Lung (tissue), 12 donors: ENCODE data around the gene TTC29. TPM values are rescaled to one million over a fixed set of nuclear protein-coding genes. Genes with fewer than 3 reads are reported as not detected.

Experiments used
- ATAC-seq: fragments of 200-7000 bp; cut with Tn5 transposase; one replicate; pipeline ENCODE4 v1.9.1; 2020; ENCODE audit warnings: moderate number of reproducible peaks; ENCODE audit not compliant: insufficient read depth, low FRiP score
- DNase-seq, 3 donors: peaks; one replicate each; pipeline ENCODE4 v3.0.0-alpha.2; 2013 to 2017
- H3K27ac ChIP-seq, 2 donors: one replicate each; pipeline ENCODE4 v1.5.1; 2013; ENCODE audit warnings: mild to moderate bottlenecking in 2 of 2, moderate library complexity in 2 of 2, control low read depth in 1 of 2, inconsistent platforms in 1 of 2, low read depth in 1 of 2, low read length in 1 of 2
- H3K27me3 ChIP-seq, 3 donors: one replicate each; pipeline ENCODE4 v1.5.1; 2013; ENCODE audit warnings: low read length in 2 of 3; ENCODE audit not compliant: control insufficient read depth in 3 of 3, insufficient read depth in 3 of 3
- H3K36me3 ChIP-seq, 4 donors: one replicate each; pipeline ENCODE4 v1.5.1; 2013; ENCODE audit warnings: low read length in 4 of 4, mild to moderate bottlenecking in 1 of 4, moderate library complexity in 1 of 4; ENCODE audit not compliant: control insufficient read depth in 4 of 4, insufficient read depth in 4 of 4
- H3K4me1 ChIP-seq, 5 donors: one replicate each; pipeline ENCODE4 v1.5.1; 2013; ENCODE audit warnings: low read length in 5 of 5, mild to moderate bottlenecking in 2 of 5, moderate library complexity in 1 of 5; ENCODE audit not compliant: control insufficient read depth in 5 of 5, insufficient read depth in 5 of 5
- H3K4me3 ChIP-seq: one replicate; pipeline ENCODE4 v1.5.1; 2013; ENCODE audit warnings: mild to moderate bottlenecking, control low read depth, moderate library complexity
- H3K9ac ChIP-seq, 2 donors: one replicate each; pipeline ENCODE4 v1.5.1; 2013; ENCODE audit warnings: low read length in 2 of 2, control low read depth in 1 of 2; ENCODE audit not compliant: insufficient read depth in 1 of 2
- H3K9me3 ChIP-seq, 4 donors: one replicate each; pipeline ENCODE4 v1.5.1; 2013; ENCODE audit warnings: low read length in 3 of 4, mild to moderate bottlenecking in 1 of 4, moderate library complexity in 1 of 4; ENCODE audit not compliant: control insufficient read depth in 4 of 4, insufficient read depth in 3 of 4
- WGBS, 2 donors: extraction: QIAGEN DNeasy Blood & Tissue Kit; methylation state at CpG; one replicate each; pipeline ENCODE4 v1.1.7; 2013; 5-methylcytosine and 5-hydroxymethylcytosine counted together
- polyA plus RNA-seq, 2 donors: library from polyadenylated mRNA; stranded (reverse); fragments of 200-250 nt; gene quantifications; one replicate each; pipeline ENCODE4 v1.2.1, GENCODE V29; 2013
- total RNA-seq, 2 donors: library from RNA; depleted of rRNA in 1 of 2; stranded (reverse); fragments of >200 nt in 1 of 2; gene quantifications; one replicate each; pipeline ENCODE4 v1.2.1, GENCODE V29; 2014 to 2021
- TF ChIP-seq, protein P1 (sequence below): IDR thresholded peaks from 2 replicates; pipeline ENCODE4 v1.5.1; 2012; ENCODE audit warnings: mild to moderate bottlenecking; ENCODE audit errors: control extremely low read depth, extremely low read depth
- donor health status: control.
- donor health status: control.
- donor health status: Bipolar disorder and iron deficiency.
- donor health status: healthy.
- donor health status: DM: yes; HTN: yes; CAD: no.

TTC29 gene
- total and polyA plus RNA-seq, 4 donors, result 2.6 to 11.1 (median 7.2) TPM

DNA sequence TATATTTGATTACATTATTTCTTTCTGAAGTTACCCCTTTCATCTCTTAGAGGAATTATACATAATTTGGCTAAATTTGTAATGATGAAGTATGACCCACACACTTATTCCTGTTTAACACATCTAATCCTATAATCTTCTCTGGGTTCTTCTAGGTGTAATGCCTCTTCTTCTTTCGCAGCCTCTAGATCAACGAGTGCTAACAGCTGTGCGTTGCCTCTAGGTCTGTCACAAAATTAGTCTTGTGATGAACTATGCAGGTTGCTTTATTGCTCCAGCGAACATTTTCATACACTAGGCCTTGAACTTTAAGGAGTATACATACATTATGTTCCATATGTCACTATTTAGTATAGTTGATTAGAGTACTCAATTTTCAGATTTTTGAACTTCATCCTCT is 89.9 kb downstream of the TTC29 start:
- WGBS, 2 donors, result 86 to 90% methylated on average over 4 of the region's 4 CpGs
- H3K9me3 ChIP-seq, result no peaks in the 10 kb centered on the region
- TF ChIP-seq, protein P1, sequence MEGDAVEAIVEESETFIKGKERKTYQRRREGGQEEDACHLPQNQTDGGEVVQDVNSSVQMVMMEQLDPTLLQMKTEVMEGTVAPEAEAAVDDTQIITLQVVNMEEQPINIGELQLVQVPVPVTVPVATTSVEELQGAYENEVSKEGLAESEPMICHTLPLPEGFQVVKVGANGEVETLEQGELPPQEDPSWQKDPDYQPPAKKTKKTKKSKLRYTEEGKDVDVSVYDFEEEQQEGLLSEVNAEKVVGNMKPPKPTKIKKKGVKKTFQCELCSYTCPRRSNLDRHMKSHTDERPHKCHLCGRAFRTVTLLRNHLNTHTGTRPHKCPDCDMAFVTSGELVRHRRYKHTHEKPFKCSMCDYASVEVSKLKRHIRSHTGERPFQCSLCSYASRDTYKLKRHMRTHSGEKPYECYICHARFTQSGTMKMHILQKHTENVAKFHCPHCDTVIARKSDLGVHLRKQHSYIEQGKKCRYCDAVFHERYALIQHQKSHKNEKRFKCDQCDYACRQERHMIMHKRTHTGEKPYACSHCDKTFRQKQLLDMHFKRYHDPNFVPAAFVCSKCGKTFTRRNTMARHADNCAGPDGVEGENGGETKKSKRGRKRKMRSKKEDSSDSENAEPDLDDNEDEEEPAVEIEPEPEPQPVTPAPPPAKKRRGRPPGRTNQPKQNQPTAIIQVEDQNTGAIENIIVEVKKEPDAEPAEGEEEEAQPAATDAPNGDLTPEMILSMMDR, result no peak
- no peaks in the 10 kb centered on the region for H3K36me3 ChIP-seq
- DNase-seq, result no peak
- H3K27me3 ChIP-seq, result no peaks in the 10 kb centered on the region
- no peak for ATAC-seq
- no peak overlapping the region for H3K27ac ChIP-seq
- H3K9ac ChIP-seq, result no peak overlapping the region
- H3K4me1 ChIP-seq, result no peaks in the 10 kb centered on the region
- H3K4me3 ChIP-seq, result no peak overlapping the region

GRCh38 chr4:146852360-146852759 is 93.3 kb downstream of the TTC29 start:
- Histone ChIP-seq H3K36me3 (no peaks in the 10 kb centered on the region), H3K27ac (no peak overlapping the region), H3K9ac (no peak overlapping the region), H3K9me3 (no peaks in the 10 kb centered on the region), H3K4me1 (no peaks in the 10 kb centered on the region), H3K4me3 (no peak overlapping the region), H3K27me3 (no peaks in the 10 kb centered on the region)
- TF ChIP-seq, protein P1, result no peak
- DNase-seq (peak in 1 of 3 donors; percentile 4), ATAC-seq (no peak)
- 68% methylated on average over 2 of the region's 2 CpGs for WGBS, 2 donors

GRCh38 chr4:146847345-146847744 is 98.3 kb downstream of the TTC29 start:
- Histone ChIP-seq H3K9ac (no peak overlapping the region), H3K27me3 (no peaks in the 10 kb centered on the region), H3K4me3 (no peak overlapping the region), H3K36me3 (no peaks in the 10 kb centered on the region), H3K9me3 (no peaks in the 10 kb centered on the region), H3K27ac (no peak overlapping the region), H3K4me1 (no peaks in the 10 kb centered on the region)
- TF ChIP-seq, protein P1, result no peak
- 82 to 84% methylated on average over 5 of the region's 5 CpGs for WGBS, 2 donors
- no peak for ATAC-seq
- DNase-seq, result no peak

DNA sequence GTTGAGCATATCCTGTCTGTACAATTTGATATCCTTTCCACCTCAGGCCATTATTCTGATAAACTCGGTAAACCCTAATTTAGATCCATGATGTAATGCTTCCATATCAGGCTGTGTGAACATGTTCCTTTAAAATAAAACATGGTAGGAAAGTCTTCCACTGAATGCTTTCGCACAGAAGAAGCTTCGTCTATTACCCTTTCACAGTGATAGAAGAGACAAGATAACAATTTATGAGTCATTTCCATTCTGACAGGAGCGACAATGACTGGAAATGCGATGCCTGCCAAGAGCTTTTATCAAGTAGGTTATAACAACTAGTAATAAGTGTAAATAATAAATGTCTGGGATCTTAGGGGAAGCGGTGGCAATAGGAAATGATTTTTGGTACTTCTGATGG is 98.8 kb downstream of the TTC29 start:
- TF ChIP-seq, protein P1, result no peak
- no peaks in the 10 kb centered on the region for H3K4me1 ChIP-seq
- no peak overlapping the region for H3K27ac ChIP-seq
- DNase-seq (no peak), ATAC-seq (no peak)
- no peak overlapping the region for H3K9ac ChIP-seq
- no peaks in the 10 kb centered on the region for H3K27me3 ChIP-seq
- 60 to 84% methylated on average over 6 of the region's 6 CpGs for WGBS, 2 donors
- H3K9me3 ChIP-seq, result no peaks in the 10 kb centered on the region
- no peak overlapping the region for H3K4me3 ChIP-seq
- H3K36me3 ChIP-seq, result no peaks in the 10 kb centered on the region
